Posterior cingulate gyrus (tissue), 11 donors: ENCODE results near the gene LRP8.
A peak's percentile ranks its signal among the peaks of the same experiment; 100 is the strongest.
"Not testable (repeated sequence)": the region's sequence is repeated elsewhere in the genome, so short reads cannot be mapped to it uniquely, and the experiment has no call there.

Experiments
- DNase-seq, 10 donors: peaks; one replicate each; pipeline versions ENCODE4 v3.0.0 to v3.0.0-alpha.2; 2020 to 2021; ENCODE audit warnings: mixed read lengths in 3 of 10
- intact Hi-C: fragments of 100-400 bp; cut with DNase I; formaldehyde crosslinking; loops from one replicate; pipeline ENCODE4 v1.15.1; 2023

LRP8 gene

DNA sequence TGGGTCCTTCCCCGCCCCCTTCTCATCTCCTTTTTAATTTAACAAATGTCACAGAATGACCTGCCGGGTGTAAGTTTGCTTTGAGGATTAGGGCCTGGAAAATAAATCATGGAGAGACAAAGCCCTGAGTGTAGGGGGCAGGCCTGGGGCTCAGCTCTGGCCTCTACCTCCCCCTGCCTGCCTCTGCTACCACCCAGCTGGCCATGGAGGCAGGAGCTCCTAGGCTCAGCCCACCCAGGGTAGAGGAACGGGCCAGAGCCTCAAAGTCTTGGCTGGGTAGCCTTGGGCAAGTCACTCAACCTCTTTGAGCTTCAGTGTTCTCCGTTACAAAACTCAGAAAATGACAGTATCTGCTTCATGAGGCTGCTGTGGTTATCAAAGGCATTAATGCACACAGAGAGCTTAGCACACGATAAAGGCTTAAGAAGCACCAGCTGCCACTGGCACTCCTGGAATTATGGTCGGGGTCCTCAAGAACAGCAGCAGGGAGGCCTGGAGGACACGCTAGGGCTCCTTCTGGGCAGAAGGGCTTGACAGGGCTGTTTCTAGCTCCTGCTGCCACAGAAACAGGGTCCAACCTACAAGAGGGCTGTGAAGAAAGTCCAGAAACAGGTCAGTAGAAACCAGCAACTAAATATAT is 39.0 kb downstream of the LRP8 start:
- no peak for DNase-seq
- intact Hi-C loops = no loop called here

DNA sequence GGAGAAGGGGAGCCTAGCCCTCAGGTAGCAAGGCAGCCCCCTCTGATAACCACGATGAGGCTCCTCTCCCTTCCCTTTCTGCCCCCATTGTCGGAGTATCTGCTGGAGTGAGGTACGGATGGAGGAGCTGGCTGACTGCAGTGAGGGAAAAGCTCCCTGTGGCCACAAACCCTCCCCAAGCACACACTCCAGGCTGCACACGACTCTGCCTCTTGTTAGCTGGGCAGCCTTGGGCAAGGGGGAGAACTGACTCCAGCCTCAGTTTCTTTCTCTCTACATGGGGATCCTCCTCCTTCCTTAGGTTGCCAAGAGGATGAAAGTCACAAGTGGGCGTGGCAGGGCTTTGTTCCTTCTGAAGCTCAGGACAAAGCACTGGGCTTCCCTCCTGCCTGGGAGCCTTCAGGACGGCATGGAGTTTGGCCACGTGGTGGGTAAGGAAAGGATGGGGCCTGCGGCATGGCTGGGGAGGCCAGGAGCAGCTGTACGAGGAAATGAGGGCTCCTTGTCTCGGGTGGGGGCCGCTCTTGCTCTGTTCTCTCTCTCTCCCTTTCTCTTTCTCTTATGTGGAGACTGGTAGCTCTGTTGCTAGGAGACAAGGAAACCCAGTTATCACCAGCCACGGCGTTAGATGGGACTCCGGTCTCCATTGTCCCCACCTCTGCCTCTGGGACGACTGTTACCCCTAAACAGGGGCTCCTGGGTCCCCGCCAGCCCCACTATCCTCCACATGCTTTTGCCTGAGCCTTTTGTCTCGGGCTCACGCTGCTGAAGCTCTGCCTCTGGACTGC is 39.7 kb downstream of the LRP8 start:
- intact Hi-C loops = no loop called here

DNA sequence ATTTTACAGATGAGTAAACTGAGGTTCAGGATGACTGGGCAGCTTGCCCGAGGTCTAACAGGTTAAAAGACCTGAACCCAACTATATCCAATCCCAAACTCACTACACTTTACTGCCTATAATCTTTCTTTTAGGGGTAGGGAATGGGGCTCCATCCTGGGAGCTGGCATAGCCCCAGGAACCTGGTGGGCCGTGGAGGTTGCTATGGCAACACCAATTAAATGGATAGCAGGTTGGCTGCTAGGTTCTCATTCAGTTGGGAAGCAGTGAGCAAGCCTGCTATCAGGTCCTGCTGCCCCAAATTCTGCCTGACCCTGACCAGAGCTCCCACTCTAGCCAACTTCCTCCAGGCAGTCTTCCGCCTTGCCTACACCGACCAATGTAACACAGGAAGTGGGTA is 40.9 kb downstream of the LRP8 start:
- peak in 2 of 10 donors; percentile 42 to 57 for DNase-seq
- intact Hi-C loops = no loop called here

More for the DNA sequence above, 39.7 kb downstream of the LRP8 start:
- peak in 2 of 10 donors; percentile 46 to 85 for DNase-seq

DNA sequence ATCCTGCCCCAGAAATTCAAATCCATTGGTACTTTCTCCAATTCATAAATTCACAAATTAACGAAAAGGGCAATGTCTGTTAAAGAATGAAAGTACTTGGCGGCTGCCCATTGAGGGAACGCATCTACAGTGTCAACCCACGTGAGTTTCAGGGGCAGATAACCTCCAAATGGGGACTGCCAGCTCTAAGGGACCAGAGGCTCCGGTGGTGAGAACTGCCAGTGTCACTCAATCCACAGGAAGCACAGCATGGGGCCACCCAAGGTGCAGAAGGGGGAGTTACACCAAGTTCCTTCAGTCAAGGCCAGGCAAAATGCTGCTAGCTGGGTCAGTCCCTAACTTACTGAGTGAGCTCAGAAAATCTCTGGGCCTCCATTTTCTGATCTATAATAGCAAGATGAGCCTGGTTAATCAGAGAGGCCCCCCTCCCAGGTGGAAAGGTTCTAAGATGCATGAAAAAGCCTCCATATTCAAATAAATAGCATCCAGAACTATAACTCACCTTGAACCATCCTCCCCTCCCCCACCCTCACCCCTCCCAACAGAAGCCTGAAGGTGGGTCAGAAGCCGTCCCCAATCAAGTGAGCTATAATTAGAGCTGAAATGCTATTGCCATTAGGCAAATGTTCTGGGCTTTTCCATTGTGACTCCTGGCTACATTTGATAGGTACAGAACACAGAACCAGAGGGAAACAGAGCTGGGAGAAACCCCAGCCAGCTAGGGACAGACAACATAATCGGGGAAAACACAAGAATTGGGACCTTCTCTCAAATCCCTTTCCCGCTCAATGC is 41.7 kb downstream of the LRP8 start:
- DNase-seq = peak in 2 of 10 donors; percentile 59 to 66
- intact Hi-C loops = no loop called here

DNA sequence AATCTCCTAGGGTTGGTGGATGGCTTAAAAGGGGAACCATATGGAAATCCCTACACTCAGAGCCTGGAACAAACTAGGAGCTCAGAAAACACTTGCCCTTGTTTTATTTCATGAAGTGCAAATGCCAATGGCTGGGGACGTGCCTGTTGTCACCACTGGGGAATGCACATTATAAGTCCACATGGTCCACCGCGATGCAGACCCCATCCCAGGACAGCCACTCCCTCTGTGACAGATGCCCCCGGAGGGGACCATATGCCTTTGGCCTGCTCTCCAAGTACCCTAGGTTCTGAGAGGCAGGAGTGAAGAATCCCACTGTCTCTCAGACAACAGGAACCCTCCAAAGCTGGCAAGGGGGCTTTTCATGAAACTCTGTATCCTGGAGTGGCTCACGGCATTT is 42.3 kb downstream of the LRP8 start:
- peak in 2 of 10 donors; percentile 11 to 52 for DNase-seq
- intact Hi-C loops = no loop called here

DNA sequence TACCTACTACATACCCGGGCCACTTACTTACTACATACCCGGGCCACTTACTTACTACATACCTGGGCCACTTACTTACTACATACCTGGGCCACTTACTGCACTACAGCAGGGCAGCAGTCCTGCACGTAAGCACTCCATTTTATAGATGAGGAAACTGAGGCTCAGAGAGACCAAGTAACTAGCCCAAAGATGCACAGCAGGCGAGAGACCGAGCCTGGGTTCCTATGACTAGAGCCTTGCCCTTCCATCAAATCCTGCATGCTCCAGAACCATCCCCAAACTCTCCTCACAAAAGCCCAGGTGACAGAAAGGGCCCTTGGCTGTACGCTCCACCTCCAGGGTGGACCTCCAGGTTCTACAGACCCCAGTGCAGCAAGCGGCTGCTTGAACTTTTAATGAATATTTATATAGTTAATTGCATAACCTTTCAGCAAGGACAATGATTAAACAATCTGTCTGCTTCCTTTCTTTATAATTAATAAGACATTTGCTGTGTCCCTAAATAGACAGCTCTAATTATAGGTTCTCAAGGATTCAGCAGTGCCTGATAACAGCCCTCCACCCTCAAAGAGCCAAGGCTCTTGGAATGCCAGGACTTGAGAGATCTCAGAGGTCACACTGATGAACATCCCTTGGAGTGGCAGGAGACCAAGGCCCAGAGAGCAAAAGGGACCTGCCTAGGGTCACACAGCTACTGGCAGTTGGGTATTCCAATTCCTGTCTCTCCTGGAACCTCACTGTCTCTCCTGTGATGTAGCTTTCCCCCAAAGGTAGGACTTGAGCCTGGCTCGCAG is 43.4 kb downstream of the LRP8 start:
- peak in 2 of 10 donors; percentile 16 to 24 for DNase-seq
- intact Hi-C loops = no loop called here

DNA sequence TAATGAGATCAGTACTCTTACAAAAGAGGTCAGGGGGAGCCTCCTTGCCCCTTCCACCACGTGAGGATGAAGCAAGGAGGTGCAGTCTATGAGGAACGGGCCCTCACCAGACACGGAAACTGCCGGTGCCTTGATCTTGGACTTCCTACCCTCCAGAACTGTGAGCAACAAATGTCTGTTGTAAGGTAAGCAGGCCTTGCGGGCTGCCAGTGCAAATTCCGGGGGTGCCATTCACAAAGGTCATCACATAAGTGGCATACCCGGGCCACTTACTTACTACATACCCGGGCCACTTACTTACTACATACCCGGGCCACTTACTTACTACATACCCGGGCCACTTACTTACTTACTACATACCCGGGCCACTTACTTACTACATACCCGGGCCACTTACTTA is 44.7 kb downstream of the LRP8 start:
- DNase-seq = peak in 2 of 10 donors; percentile 22 to 53
- intact Hi-C loops = not testable (repeated sequence)

DNA sequence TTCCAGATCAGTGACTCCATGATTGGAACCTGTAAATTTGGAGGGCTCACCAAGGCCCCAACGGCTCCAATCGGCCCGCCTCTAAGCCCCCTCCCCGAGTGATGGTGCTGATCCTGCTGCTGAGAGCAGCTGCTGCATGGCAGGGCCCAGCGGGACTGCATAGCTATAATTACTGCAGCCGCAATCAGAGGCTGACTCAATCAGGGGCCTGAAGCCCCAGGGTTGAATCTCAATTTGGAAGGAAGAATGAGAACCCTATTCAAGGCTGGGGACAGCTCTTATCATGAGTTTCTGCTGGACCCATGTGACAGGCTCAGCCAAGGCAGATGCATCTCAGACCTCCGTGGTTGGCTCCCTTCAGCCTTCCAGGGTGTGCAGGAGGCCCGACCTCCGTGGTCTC is 46.7 kb downstream of the LRP8 start:
- intact Hi-C loops = no loop called here

DNA sequence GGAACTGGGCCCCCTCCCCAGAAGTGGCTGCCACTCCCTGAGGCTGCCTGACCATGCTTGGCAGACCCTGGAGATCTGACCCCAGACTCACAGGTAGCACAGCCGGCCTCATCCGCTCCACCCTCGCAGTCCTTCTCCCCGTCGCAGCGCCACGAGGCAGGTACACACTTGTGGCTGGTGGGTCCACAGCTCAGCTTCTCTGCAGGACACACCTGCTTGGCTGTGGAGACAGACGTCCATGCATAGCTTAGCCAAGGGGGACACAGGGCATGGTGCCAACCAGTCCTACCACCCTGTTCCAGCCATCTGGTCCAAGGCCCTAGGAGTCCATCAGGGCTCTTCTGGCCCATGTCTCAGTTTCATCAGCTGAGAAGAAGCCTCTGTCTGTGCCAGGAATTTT is 47.4 kb downstream of the LRP8 start:
- intact Hi-C loops = no loop called here
- DNase-seq = peak in 2 of 10 donors; percentile 56 to 72

More for the DNA sequence above, 46.7 kb downstream of the LRP8 start:
- DNase-seq = peak in 2 of 10 donors; percentile 79 to 84

DNA sequence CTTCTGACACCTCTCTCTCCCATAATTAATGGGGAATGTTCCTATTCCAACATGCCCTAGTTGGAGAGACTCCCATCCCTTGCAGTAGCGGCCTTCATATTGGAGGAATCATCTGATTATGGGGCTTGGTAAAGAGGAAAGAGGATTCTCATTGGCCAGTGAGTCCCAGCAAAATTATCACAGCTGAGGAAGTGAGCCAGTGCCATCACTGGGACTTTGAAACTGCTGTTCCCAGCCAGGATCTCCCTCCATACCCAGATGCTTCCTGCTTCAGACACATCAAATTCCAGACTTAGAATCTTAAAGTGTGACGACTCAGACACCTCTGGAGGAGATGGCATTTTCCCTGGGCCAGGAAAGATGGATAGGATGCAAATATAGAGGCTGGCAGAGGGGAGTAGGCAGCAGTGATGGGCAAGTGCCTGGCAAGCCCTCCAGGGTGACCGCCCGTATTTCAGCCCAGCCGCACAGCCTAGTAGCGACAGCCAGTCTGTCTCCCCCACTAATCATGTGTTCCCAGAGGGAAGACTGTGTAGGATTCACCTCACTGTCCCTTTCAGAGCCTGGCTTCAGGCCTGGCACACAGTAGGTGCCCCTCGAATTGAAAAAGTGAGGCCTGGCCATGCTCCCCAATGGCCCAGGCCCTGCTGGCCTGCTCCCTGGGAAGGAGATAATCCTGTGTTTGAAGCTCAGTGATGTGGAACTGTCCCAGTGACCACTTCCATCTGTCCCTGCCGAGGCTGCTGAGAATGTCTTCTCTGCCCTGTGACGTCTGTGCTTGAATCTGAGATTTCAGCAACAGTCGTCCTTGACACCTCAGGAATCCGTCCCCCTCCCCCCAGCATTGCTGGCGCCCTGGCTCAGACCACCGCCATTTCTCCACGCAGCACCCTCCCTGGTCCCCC is 48.3 kb downstream of the LRP8 start:
- intact Hi-C loops = no loop called here
- peak in 2 of 10 donors; percentile 62 to 74 for DNase-seq

DNA sequence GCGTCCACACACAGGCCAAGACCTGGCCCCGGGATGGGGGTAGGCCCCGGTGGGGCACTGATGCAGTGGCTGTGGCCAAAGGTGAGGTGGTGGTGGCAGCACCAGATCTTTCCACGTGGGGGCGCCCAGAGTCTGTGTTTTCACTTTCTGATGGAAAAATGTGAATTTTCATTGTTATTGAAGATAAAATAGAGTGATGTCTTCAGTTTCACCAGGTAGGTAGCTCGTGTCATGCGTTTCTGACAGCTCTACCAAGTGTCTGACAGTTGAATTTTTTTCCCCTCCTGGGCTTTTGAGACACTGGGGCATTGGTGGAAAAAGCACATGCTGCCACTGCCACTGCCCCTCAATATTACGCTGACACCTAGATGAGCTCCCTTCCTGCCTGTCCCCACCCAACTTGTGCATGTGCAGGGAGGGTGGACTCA is 49.6 kb downstream of the LRP8 start:
- intact Hi-C loops = loop anchor here (1.0 kb wide), 1 partner anchor 115 kb away; no protein-coding TSS in a partner anchor
- peak; percentile 34 to 92 (median 70) for DNase-seq

DNA sequence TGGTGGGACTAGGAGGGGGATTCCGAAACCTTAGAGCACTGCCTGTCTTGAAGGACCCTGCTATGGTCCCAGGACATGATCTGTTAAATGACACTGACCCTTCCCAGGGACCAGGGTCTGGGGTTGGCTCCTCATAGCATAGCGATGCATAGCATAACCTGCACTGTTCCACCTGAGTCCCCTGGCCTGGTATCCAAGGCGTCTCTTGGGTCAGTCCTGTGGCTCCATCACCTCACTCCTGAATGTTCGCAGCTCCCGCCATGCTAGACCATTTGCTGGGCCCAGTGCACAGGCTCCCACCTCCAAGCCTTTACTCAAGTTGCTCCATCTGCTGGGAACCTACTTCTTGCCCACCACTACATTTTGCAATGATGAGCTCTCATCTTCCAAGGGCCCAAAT is 50.5 kb downstream of the LRP8 start:
- DNase-seq = peak in 1 of 10 donors; percentile 44

DNA sequence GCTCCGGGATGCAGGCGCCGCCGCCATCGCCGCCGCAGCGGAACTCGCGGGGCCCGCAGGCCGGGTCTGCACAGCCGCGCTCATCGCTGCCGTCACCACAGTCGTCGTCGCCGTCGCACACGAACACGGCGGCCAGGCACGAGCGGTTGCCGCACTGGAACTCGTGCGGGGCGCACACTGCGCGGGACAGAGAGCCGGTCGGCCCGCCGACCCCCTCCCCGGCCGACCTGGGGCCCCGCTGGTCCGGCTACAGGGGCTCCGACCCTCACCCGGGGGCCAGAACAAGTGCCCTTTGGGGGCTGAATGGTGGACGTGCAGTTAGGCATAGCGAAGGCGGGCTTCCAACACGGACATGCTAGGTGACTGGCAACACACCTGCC is 51.0 kb downstream of the LRP8 start:
- intact Hi-C loops = no loop called here
- DNase-seq = peak in 1 of 10 donors; percentile 58

More for the DNA sequence above, 50.5 kb downstream of the LRP8 start:
- intact Hi-C loops = no loop called here

DNA sequence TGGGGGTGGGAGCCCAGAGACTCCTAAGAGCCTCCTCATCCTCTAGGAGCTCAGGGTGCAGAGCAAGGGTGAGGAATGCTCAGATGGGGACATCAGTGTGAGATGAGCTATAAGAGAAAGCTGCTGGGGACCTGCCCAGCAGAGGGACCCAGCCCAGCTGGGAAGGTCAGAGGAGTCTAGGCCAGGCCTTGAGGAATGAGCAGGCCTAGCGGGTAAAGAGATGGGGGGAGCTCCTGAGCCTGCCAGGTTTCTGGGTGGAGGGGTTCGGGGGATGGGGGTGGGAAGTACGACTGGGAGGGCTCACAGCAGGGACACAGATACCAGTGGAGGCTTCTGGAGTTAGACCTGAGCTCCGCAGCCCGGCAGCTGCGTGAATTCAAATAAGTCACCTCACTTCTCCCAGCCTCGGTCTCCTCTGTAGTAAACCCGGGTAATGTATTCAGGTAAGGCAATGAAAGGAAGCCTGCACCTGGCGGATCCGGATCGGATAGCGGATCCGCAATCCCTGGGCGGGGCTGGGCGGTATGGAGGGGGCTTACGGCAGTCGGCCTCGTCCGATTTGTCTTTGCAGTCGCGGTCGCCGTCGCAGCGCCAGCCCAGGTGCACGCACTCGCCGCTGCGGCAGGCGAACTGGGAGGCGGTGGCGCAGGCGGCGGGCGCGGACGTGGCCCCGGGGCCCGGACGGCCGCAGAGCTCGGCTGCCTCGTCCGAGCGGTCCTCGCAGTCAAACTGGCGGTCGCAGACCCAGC is 51.5 kb downstream of the LRP8 start:
- intact Hi-C loops = no loop called here
- DNase-seq = peak in 1 of 10 donors; percentile 51

DNA sequence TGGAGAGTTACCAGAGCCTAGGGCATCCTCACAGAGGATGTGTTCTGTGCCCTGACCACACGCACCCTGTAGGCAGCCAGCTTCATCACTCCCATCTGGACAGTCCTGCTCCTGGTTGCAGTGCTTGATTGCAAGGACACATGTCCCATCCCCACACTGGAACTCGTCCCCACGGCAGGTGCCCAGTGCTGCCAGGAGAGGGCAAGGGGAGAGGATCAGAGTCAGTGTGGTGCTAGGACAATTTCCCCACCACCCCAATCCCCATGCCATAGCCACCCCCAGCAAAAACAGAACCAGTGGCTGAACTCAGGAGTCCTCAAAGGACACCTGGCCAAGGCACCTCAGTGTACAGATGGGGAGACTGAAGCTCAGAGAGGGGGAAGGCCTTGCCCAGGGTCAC is 52.3 kb downstream of the LRP8 start:
- peak in 1 of 10 donors; percentile 0 for DNase-seq
- intact Hi-C loops = no loop called here

DNA sequence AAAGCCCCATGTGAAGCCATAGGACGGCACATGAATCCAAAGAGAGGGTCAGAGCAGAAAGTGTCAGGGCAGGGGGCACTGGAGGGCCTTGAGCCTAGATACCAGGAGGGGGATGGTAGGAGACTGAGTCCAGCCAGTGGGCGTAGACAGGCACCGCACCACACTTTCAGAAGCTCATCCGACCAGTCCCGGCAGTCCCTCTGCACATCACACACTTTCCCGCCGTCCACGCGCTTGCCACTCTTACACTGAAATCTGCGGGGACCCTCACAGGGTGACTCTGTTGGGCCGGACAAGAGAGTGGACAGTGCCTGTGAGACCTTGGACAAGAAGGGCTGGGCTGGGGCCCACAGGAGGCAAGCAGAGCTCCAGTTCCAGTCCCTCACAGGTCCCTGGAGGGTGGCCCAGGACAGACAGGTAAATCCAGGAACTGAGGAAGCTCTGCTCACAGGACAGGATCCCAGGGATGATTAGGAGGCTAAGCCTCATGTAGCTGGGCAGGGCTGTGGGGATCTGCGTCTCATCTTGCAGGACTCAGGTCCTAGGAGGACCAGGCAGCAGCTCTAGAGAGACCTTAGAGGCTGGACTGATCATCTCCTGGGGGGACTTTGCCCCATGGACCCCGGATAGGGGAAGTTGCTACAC is 53.2 kb downstream of the LRP8 start:
- no peak for DNase-seq
- intact Hi-C loops = no loop called here

DNA sequence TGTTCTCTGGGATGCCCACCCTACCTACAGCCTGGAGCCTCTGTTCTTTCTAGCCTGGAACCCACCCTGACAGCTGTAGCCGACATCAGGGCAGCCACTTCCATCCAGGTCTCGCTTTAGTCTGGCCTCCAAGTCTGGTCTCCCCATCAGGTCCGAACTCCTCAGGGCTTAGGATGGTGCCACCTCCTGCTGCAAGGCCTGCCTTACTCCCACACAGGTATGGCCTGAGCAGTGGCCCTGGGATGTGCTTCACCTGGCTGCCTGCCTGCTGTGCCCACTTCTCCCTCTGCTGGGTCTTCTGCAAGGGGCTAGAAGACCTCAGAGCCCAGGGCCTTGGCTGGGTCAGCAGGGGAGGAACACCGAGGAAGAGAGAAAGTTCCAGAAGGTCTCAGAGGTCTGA is 53.8 kb downstream of the LRP8 start:
- intact Hi-C loops = no loop called here
- no peak for DNase-seq

DNA sequence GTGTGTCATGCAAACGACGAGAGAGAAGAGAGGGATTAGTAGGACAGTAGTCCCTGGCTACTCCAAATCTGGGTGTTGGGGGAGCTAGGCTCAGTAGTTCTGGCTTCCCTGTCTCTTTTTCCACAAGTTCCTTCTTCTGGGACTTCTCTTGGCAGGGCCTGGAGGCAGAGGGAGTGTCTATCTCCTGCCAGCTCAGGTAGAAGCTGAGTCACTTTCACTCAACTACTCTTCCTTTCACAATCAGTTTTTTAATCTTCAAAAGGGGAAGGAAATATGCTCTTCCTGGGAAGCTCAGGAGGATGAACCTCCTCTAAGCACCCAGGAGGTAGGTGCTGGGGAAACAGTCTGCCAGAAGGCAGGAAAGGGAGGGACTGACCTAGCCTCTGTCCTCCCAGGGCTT is 54.3 kb downstream of the LRP8 start:
- intact Hi-C loops = no loop called here
- DNase-seq = no peak
